GM19351 (cell line): ENCODE data around the gene NPIPB2.
"Not testable (repeated sequence)": the region's sequence is repeated elsewhere in the genome, so short reads cannot be mapped to it uniquely, and the experiment has no call there.

Source experiments
- ATAC-seq: cut with Tn5 transposase; IDR thresholded peaks from one replicate; pipeline ENCODE4 v1.9.1; 2021; ENCODE audit warnings: mild to moderate bottlenecking, moderate library complexity; ENCODE audit not compliant: unreplicated experiment

NPIPB2 gene

GRCh38 chr16:11941945-11942344, at the start of gene NPIPB2:
NPIPB2 (minus strand) TSS chr16:11942045; CDS start chr16:11942045, 0 bp downstream.
- not testable (repeated sequence) for ATAC-seq

GRCh38 chr16:11990702-11991390, 49.0 kb upstream of the NPIPB2 start:
- ATAC-seq: no peak

- no peak for ATAC-seq
Observed at GRCh38 chr16:11988258-11988978, 46.6 kb upstream of the NPIPB2 start.

- ATAC-seq: no peak
Observed at GRCh38 chr16:11986521-11987057, 44.7 kb upstream of the NPIPB2 start.

GRCh38 chr16:11985250-11985649, 43.4 kb upstream of the NPIPB2 start:
- no peak for ATAC-seq

GRCh38 chr16:11980136-11980844, 38.4 kb upstream of the NPIPB2 start:
- peak; percentile 54 for ATAC-seq

GRCh38 chr16:11979013-11979672, 37.3 kb upstream of the NPIPB2 start:
- ATAC-seq: no peak

- no peak for ATAC-seq
Observed at GRCh38 chr16:11978080-11978479, 36.2 kb upstream of the NPIPB2 start.

GRCh38 chr16:11977376-11978041, 35.7 kb upstream of the NPIPB2 start:
- ATAC-seq: no peak

- ATAC-seq: peak; percentile 4
Observed at GRCh38 chr16:11976850-11977375, 35.1 kb upstream of the NPIPB2 start.

GRCh38 chr16:11973070-11973469, 31.2 kb upstream of the NPIPB2 start:
- no peak for ATAC-seq

GRCh38 chr16:11972128-11972527, 30.3 kb upstream of the NPIPB2 start:
- no peak for ATAC-seq

GRCh38 chr16:11970292-11970691, 28.4 kb upstream of the NPIPB2 start:
- not testable (repeated sequence) for ATAC-seq

GRCh38 chr16:11968577-11968976, 26.7 kb upstream of the NPIPB2 start:
- ATAC-seq: no peak

GRCh38 chr16:11967195-11967911, 25.5 kb upstream of the NPIPB2 start:
- no peak for ATAC-seq

- ATAC-seq: no peak
Observed at GRCh38 chr16:11966173-11966572, 24.3 kb upstream of the NPIPB2 start.

- ATAC-seq: peak; percentile 74
Observed at GRCh38 chr16:11964761-11965551, 23.1 kb upstream of the NPIPB2 start, which contains the start of gene TNFRSF17. TNFRSF17 (plus strand) TSS chr16:11965210; CDS start chr16:11965325, 115 bp downstream.

- no peak for ATAC-seq
Observed at GRCh38 chr16:11963706-11964105, 21.9 kb upstream of the NPIPB2 start.

GRCh38 chr16:11962978-11963377, 21.1 kb upstream of the NPIPB2 start:
- ATAC-seq: not testable (repeated sequence)
